Left lung (tissue), 10 donors: ENCODE data around the gene DIP2B. TPM values are rescaled to one million over a fixed set of nuclear protein-coding genes. Genes with fewer than 3 reads are reported as not detected.

Source experiments
- ATAC-seq: fragments of 200-7000 bp; cut with Tn5 transposase; one replicate; pipeline ENCODE4 v1.9.1; 2020; ENCODE audit warnings: moderate library complexity
- DNase-seq, 4 donors: peaks; one replicate each; pipeline ENCODE4 v3.0.0-alpha.2; 2013 to 2020
- H3K27ac ChIP-seq, 2 donors: fragments of 200-600 bp; sonication (generic) in 1 of 2; one replicate each; pipeline versions ENCODE4 v1.5.0 to v1.8.0; 2020 to 2021
- H3K27me3 ChIP-seq, 2 donors: fragments of 200-600 bp; sonication (generic) in 1 of 2; one replicate each; pipeline versions ENCODE4 v1.5.0 to v1.8.0; 2020 to 2021
- H3K36me3 ChIP-seq, 2 donors: fragments of 200-600 bp; sonication (generic) in 1 of 2; one replicate each; pipeline versions ENCODE4 v1.5.0 to v1.8.0; 2020 to 2021
- H3K4me1 ChIP-seq, 2 donors: fragments of 200-600 bp; one replicate each; pipeline ENCODE4 v1.8.0; 2021
- H3K4me3 ChIP-seq, 2 donors: fragments of 200-600 bp; sonication (generic) in 1 of 2; one replicate each; pipeline versions ENCODE4 v1.5.0 to v1.8.0; 2020 to 2021; ENCODE audit warnings: mild to moderate bottlenecking in 1 of 2
- H3K9me3 ChIP-seq, 2 donors: fragments of 200-600 bp; sonication (generic) in 1 of 2; one replicate each; pipeline versions ENCODE4 v1.5.0 to v1.8.0; 2020 to 2021
- CTCF ChIP-seq, 2 donors: fragments of 200-600 bp; sonication (generic) in 1 of 2; IDR thresholded peaks; one replicate each; pipeline versions ENCODE4 v1.5.0 to v1.8.0; 2021; ENCODE audit warnings: antibody characterized with exemption in 2 of 2
- intact Hi-C, 2 donors: fragments of 100-400 bp; cut with DNase I; formaldehyde crosslinking; loops; one replicate each; pipeline versions ENCODE4 v1.11.2 to v1.14.2; 2022
- polyA plus RNA-seq, 6 donors: library from polyadenylated mRNA; unstranded; fragments of 120-200 nt; gene quantifications; one replicate each; pipeline ENCODE4 v1.2.1, GENCODE V29; 2013; ENCODE audit not compliant: insufficient read length in 6 of 6
- total RNA-seq, 2 donors: library from RNA; stranded (reverse); fragmentation: NEBNext Ultra II Directional; extraction: Animal tissue kit (Norgen Biotek cat#: 25700); gene quantifications; one replicate each; pipeline ENCODE4 v1.2.1, GENCODE V29; 2021
- donor health status: DM: no; HTN: yes; CAD: no.
- donor health status: DM: no; HTN: no; CAD: no.

Gene DIP2B
- total and polyA plus RNA-seq, 8 donors = 26.5 to 38.6 (median 33.8) TPM

- Histone ChIP-seq H3K27me3 (no peaks in the 10 kb centered on the region), H3K36me3 (no peaks in the 10 kb centered on the region), H3K9me3 (no peaks in the 10 kb centered on the region), H3K27ac (peak overlapping the region; percentile 92 to 97), H3K4me3 (peak overlapping the region; percentile 80 to 91), H3K4me1 (peaks cover 34 to 51% of the 10 kb centered on the region in 2 donors)
- intact Hi-C loops = loop anchor here in 1 of 2 donors (2.0 kb wide), 1 partner anchor 131 kb away; no protein-coding TSS in a partner anchor
- ATAC-seq = peak; percentile 43
- TF ChIP-seq CTCF (IDR thresholded peaks at IDR 0.05) = no peak
- peak in 1 of 4 donors; percentile 54 for DNase-seq
Observed at GRCh38 chr12:50505675-50506530, 1.1 kb downstream of the DIP2B start.

- TF ChIP-seq CTCF (IDR thresholded peaks at IDR 0.05) = no peak
- Histone ChIP-seq H3K27ac (peak overlapping the region in 1 of 2 donors; percentile 92), H3K36me3 (no peaks in the 10 kb centered on the region), H3K9me3 (no peaks in the 10 kb centered on the region), H3K4me3 (peak overlapping the region; percentile 80 to 91), H3K4me1 (peaks cover 34 to 51% of the 10 kb centered on the region in 2 donors), H3K27me3 (no peaks in the 10 kb centered on the region)
- intact Hi-C loops = no loop called here
- ATAC-seq = no peak
- DNase-seq = no peak
Observed at GRCh38 chr12:50506753-50507473, 2.1 kb downstream of the DIP2B start.

- H3K4me3 ChIP-seq = no peak overlapping the region
- no peak for ATAC-seq
- no peaks in the 10 kb centered on the region for H3K36me3 ChIP-seq
- intact Hi-C loops = no loop called here
- no peak for DNase-seq
- H3K27me3 ChIP-seq = no peaks in the 10 kb centered on the region
- no peak overlapping the region for H3K27ac ChIP-seq
- no peak for TF ChIP-seq CTCF (IDR thresholded peaks at IDR 0.05)
- peaks cover 34 to 51% of the 10 kb centered on the region in 2 donors for H3K4me1 ChIP-seq
- no peaks in the 10 kb centered on the region for H3K9me3 ChIP-seq
Observed at GRCh38 chr12:50507474-50507838, 2.7 kb downstream of the DIP2B start.

- Histone ChIP-seq H3K27ac (no peak overlapping the region), H3K4me1 (peaks cover 34 to 55% of the 10 kb centered on the region in 2 donors), H3K9me3 (no peaks in the 10 kb centered on the region), H3K36me3 (no peaks in the 10 kb centered on the region), H3K4me3 (no peak overlapping the region), H3K27me3 (no peaks in the 10 kb centered on the region)
- DNase-seq (no peak), ATAC-seq (no peak)
- intact Hi-C loops = no loop called here
- TF ChIP-seq CTCF (IDR thresholded peaks at IDR 0.05) = no peak
Observed at GRCh38 chr12:50507930-50508329, 3.1 kb downstream of the DIP2B start.

GRCh38 chr12:50508414-50508813 lies 3.6 kb downstream of the DIP2B start:
- Histone ChIP-seq H3K36me3 (no peaks in the 10 kb centered on the region), H3K9me3 (no peaks in the 10 kb centered on the region), H3K27me3 (no peaks in the 10 kb centered on the region), H3K4me3 (no peak overlapping the region), H3K27ac (no peak overlapping the region), H3K4me1 (peaks cover 34 to 60% of the 10 kb centered on the region in 2 donors)
- intact Hi-C loops = no loop called here
- TF ChIP-seq CTCF (IDR thresholded peaks at IDR 0.05) = no peak
- no peak for ATAC-seq
- DNase-seq = no peak
